H9 (cell line): ENCODE data around the gene PRKAG2. TPM values are rescaled to one million over a fixed set of nuclear protein-coding genes. Genes with fewer than 3 reads are reported as not detected.

Source experiments
- DNase-seq: peaks from one replicate; pipeline ENCODE4 v3.0.0-alpha.2; 2017
- H2AFZ ChIP-seq: one replicate; pipeline ENCODE4 v1.6.1; 2013; ENCODE audit warnings: mild to moderate bottlenecking, low read length, control low read depth, moderate library complexity
- H2AK5ac ChIP-seq: 2 replicates; pipeline ENCODE4 v1.6.1; 2013; ENCODE audit warnings: low read length, control low read depth, mixed read lengths; ENCODE audit not compliant: insufficient read length
- H2BK120ac ChIP-seq: one replicate; pipeline ENCODE4 v1.6.1; 2013; ENCODE audit warnings: low read depth, mild to moderate bottlenecking, low read length, control low read depth, inconsistent platforms; ENCODE audit not compliant: poor library complexity, severe bottlenecking
- H2BK12ac ChIP-seq: 2 replicates; pipeline ENCODE4 v1.6.1; 2013; ENCODE audit warnings: low read length, control low read depth, mixed read lengths, low read depth; ENCODE audit not compliant: insufficient read length
- H2BK15ac ChIP-seq: 2 replicates; pipeline ENCODE4 v1.6.1; 2013; ENCODE audit warnings: low read depth, low read length, control low read depth
- H2BK20ac ChIP-seq: one replicate; pipeline ENCODE4 v1.6.1; 2013; ENCODE audit warnings: low read depth, mild to moderate bottlenecking, low read length, control low read depth, inconsistent platforms; ENCODE audit not compliant: poor library complexity, severe bottlenecking
- H2BK5ac ChIP-seq: 2 replicates; pipeline ENCODE4 v1.6.1; 2013; ENCODE audit warnings: low read length, control low read depth, mixed read lengths; ENCODE audit not compliant: insufficient read length
- H3K14ac ChIP-seq: 2 replicates; pipeline ENCODE4 v1.6.1; 2013; ENCODE audit warnings: low read length, control low read depth; ENCODE audit not compliant: insufficient read depth
- H3K18ac ChIP-seq: 2 replicates; pipeline ENCODE4 v1.6.1; 2013; ENCODE audit warnings: low read depth, mild to moderate bottlenecking, mixed read lengths, low read length, control low read depth; ENCODE audit not compliant: insufficient read length
- H3K23ac ChIP-seq: 2 replicates; pipeline ENCODE4 v1.6.1; 2013; ENCODE audit warnings: low read length, control low read depth, mixed read lengths, low read depth; ENCODE audit not compliant: insufficient read length
- H3K23me2 ChIP-seq: 2 replicates; pipeline ENCODE4 v1.6.1; 2013; ENCODE audit warnings: low read depth, mild to moderate bottlenecking, mixed read lengths, low read length, control low read depth; ENCODE audit not compliant: insufficient read length, poor library complexity, severe bottlenecking
- H3K27ac ChIP-seq: 2 replicates; pipeline ENCODE4 v1.5.1; 2013; ENCODE audit warnings: low read length, control low read depth, mixed read lengths, low read depth; ENCODE audit not compliant: insufficient read length
- H3K27me3 ChIP-seq: 2 replicates; pipeline ENCODE4 v1.6.1; 2013; ENCODE audit warnings: low read length, control low read depth, inconsistent platforms; ENCODE audit not compliant: insufficient read depth
- H3K4ac ChIP-seq: 2 replicates; pipeline ENCODE4 v1.6.1; 2013; ENCODE audit warnings: low read depth, mild to moderate bottlenecking, control low read depth, inconsistent platforms, low read length, moderate library complexity
- H3K4me1 ChIP-seq: 2 replicates; pipeline ENCODE4 v1.6.1; 2013; ENCODE audit warnings: low read length, control low read depth, inconsistent platforms; ENCODE audit not compliant: insufficient read depth
- H3K4me2 ChIP-seq: 2 replicates; pipeline ENCODE4 v1.6.1; 2013; ENCODE audit warnings: low read length, control low read depth, mixed read lengths; ENCODE audit not compliant: insufficient read length, insufficient read depth
- H3K56ac ChIP-seq: 2 replicates; pipeline ENCODE4 v1.6.1; 2013; ENCODE audit warnings: low read depth, mild to moderate bottlenecking, mixed read lengths, low read length, control low read depth; ENCODE audit not compliant: insufficient read length
- H3K79me1 ChIP-seq: 2 replicates; pipeline ENCODE4 v1.6.1; 2013; ENCODE audit warnings: low read depth, mild to moderate bottlenecking, moderate library complexity, low read length, control low read depth, inconsistent platforms; ENCODE audit not compliant: insufficient read depth, poor library complexity, severe bottlenecking
- H3K79me2 ChIP-seq: 2 replicates; pipeline ENCODE4 v1.6.1; 2013; ENCODE audit warnings: low read length, control low read depth, inconsistent platforms; ENCODE audit not compliant: insufficient read depth
- H3K9ac ChIP-seq: 2 replicates; pipeline ENCODE4 v1.6.1; 2013; ENCODE audit warnings: low read length, control low read depth, mixed read lengths; ENCODE audit not compliant: insufficient read length; ENCODE audit errors: extremely low read depth
- H3K9me3 ChIP-seq: one replicate; pipeline ENCODE4 v1.6.1; 2013; ENCODE audit warnings: low read depth, low read length, inconsistent platforms; ENCODE audit not compliant: control insufficient read depth
- H3T11ph ChIP-seq: one replicate; pipeline ENCODE4 v1.6.1; 2013; ENCODE audit warnings: mild to moderate bottlenecking, low read length, control low read depth, inconsistent platforms
- H4K20me1 ChIP-seq: one replicate; pipeline ENCODE4 v1.6.1; 2013; ENCODE audit not compliant: control insufficient read depth, insufficient read length, insufficient read depth
- H4K5ac ChIP-seq: 2 replicates; pipeline ENCODE4 v1.6.1; 2013; ENCODE audit warnings: low read depth, mild to moderate bottlenecking, mixed read lengths, low read length, control low read depth; ENCODE audit not compliant: insufficient read length
- H4K8ac ChIP-seq: replicated peaks from 2 replicates; pipeline ENCODE4 v1.6.1; 2013; ENCODE audit warnings: low read length, control low read depth, mixed read lengths, low read depth; ENCODE audit not compliant: insufficient read length
- H4K91ac ChIP-seq: 2 replicates; pipeline ENCODE4 v1.6.1; 2013; ENCODE audit warnings: low read depth, mild to moderate bottlenecking, moderate library complexity, mixed read lengths, low read length, control low read depth; ENCODE audit not compliant: insufficient read length
- H3K27ac Mint-ChIP-seq, 3 experiments: 2 replicates in 2 of 3; 3 replicates in 1 of 3; pipeline ENCODE4 v1.8.0; 2020 to 2021; ENCODE audit warnings: mixed read lengths in 3 of 3, mild to moderate bottlenecking in 1 of 3, moderate library complexity in 1 of 3
- H3K27me3 Mint-ChIP-seq: 2 replicates; pipeline ENCODE4 v1.8.0; 2021; ENCODE audit warnings: low read depth, mild to moderate bottlenecking, moderate library complexity, mixed read lengths
- H3K36me3 Mint-ChIP-seq, 3 experiments: 2 replicates in 2 of 3; 3 replicates in 1 of 3; pipeline ENCODE4 v1.8.0; 2020 to 2021; ENCODE audit warnings: low read depth in 3 of 3, mixed read lengths in 3 of 3; ENCODE audit not compliant: insufficient read depth in 1 of 3
- H3K4me1 Mint-ChIP-seq, 2 experiments: 2 replicates each; pipeline ENCODE4 v1.8.0; 2020; ENCODE audit warnings: mixed read lengths in 2 of 2
- H3K4me3 Mint-ChIP-seq, 2 experiments: 2 replicates in 1 of 2; 3 replicates in 1 of 2; pipeline ENCODE4 v1.8.0; 2020 to 2021; ENCODE audit warnings: mild to moderate bottlenecking in 2 of 2, mixed read lengths in 2 of 2, moderate library complexity in 1 of 2
- H3K9me3 Mint-ChIP-seq, 2 experiments: 2 replicates in 1 of 2; 3 replicates in 1 of 2; pipeline ENCODE4 v1.8.0; 2020; ENCODE audit warnings: mild to moderate bottlenecking in 2 of 2, mixed read lengths in 2 of 2, moderate library complexity in 1 of 2
- CTCF ChIP-seq: fragments of 200-600 bp; sonication (generic); conservative IDR thresholded peaks from 3 replicates; pipeline ENCODE4 v1.8.0; 2021; ENCODE audit warnings: antibody characterized with exemption, mild to moderate bottlenecking
- WGBS: extraction: QIAGEN DNeasy Blood & Tissue Kit; methylation state at CpG from one replicate; pipeline ENCODE4 v1.1.7; 2013; ENCODE audit warnings: missing lambda C conversion rate, low lambda C conversion rate, mixed read lengths; ENCODE audit not compliant: insufficient read length; ENCODE audit errors: extremely low coverage; 5-methylcytosine and 5-hydroxymethylcytosine counted together
- total RNA-seq: library from RNA; stranded (reverse); gene quantifications from 2 replicates; pipeline ENCODE4 v1.2.1, GENCODE V29; 2021

The PRKAG2 gene
- total RNA-seq, 1 experiment from 2014 or later, result 11.8 TPM

- Histone ChIP-seq H2BK12ac (no peak overlapping the region), H3K9me3 (no peaks in the 10 kb centered on the region)
- WGBS, result no CpG with 5 or more reads among the region's 12 CpGs
These were observed 19.5 kb downstream of the PRKAG2 start for GRCh38 chr7:151857412-151857811.

More at GRCh38 chr7:151857412-151857811, 19.5 kb downstream of the PRKAG2 start:
- H2BK15ac ChIP-seq, result no peak overlapping the region
- Mint-ChIP-seq H3K27me3 (no peaks in the 10 kb centered on the region; the same call in 1 of the 2 replicates), H3K4me1 (peaks cover 0 to 11% of the 10 kb centered on the region in 2 experiments; a peak in 2 of 4 replicates), H3K36me3 (no peaks in the 10 kb centered on the region), H3K9me3 (no peaks in the 10 kb centered on the region), H3K27ac (no peak overlapping the region), H3K4me3 (no peak overlapping the region)
- no peak overlapping the region for H3K4me2 ChIP-seq
- H2AK5ac ChIP-seq, result no peak overlapping the region
- no peak overlapping the region for H2BK5ac ChIP-seq
- H4K8ac ChIP-seq, result no peak overlapping the region
- no peaks in the 10 kb centered on the region for H3K23me2 ChIP-seq
- no peak overlapping the region for H3K4ac ChIP-seq
- no peaks in the 10 kb centered on the region for H3K27me3 ChIP-seq
- no peak overlapping the region for H3K9ac ChIP-seq
- no peak overlapping the region for H4K91ac ChIP-seq
- no peak overlapping the region for H3K14ac ChIP-seq
- no peak overlapping the region for H3K23ac ChIP-seq
- no peak overlapping the region for H3K18ac ChIP-seq
- H2BK120ac ChIP-seq, result no peak overlapping the region
- no peak for DNase-seq
- H4K20me1 ChIP-seq, result no peaks in the 10 kb centered on the region
- no peak overlapping the region for H2AFZ ChIP-seq
- H2BK20ac ChIP-seq, result no peak overlapping the region
- H3K79me2 ChIP-seq, result no peaks in the 10 kb centered on the region
- H3K79me1 ChIP-seq, result no peaks in the 10 kb centered on the region
- H3K4me1 ChIP-seq, result no peaks in the 10 kb centered on the region
- H4K5ac ChIP-seq, result no peak overlapping the region
- no peak for TF ChIP-seq CTCF
- no peak overlapping the region for H3K56ac ChIP-seq
- no peak overlapping the region for H3K27ac ChIP-seq
- no peak overlapping the region for H3T11ph ChIP-seq
